ENCODE data around the gene KIN.
"Not testable (repeated sequence)": the region's sequence is repeated elsewhere in the genome, so short reads cannot be mapped to it uniquely, and the experiment has no call there.

The KIN gene

DNA sequence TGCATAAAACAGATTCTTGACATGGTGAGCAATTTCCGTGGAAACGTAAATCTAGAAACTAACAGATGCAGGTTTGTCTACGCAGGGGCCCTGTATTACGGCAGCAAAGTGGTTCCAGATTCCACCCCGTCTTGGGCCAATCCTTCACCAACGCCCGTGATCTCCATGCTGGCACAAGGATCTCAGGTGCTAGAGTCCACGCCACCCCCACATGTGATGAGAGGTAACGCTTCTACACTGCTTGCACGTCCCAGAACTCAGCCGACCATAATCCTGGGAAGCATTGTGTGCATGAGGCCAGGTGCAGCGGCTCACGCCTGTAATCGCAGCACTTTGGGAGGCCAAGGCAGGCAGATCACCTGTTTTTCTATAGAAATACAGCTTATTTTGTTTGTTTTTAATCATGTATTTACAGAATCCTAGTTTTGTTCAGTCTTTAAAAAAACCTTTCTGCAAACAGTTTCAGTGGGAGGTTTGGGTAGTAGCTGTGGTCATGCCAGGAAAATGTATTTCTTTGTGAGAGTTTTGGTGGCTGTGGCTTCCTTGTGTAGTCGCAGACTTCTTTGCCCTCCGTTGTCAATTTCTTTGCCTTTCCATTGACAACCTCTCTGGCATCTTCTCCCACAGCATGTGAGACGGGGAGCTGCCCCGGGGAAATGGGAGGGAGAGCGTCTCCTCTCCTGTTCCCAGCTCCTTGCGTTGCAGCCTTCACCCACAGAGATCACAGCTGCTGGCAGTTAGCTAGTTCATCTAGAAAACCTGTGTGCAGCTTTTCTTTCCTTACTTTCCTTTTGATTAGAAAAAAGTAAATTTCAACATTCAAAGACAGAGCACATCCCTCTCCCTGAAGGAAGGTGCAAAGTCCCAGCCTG, 49.0 kb downstream of the KIN start:
- DNase-seq (ENCODE audit: low read depth in 2 of 2, low spot score in 1 of 2), result no peak

DNA sequence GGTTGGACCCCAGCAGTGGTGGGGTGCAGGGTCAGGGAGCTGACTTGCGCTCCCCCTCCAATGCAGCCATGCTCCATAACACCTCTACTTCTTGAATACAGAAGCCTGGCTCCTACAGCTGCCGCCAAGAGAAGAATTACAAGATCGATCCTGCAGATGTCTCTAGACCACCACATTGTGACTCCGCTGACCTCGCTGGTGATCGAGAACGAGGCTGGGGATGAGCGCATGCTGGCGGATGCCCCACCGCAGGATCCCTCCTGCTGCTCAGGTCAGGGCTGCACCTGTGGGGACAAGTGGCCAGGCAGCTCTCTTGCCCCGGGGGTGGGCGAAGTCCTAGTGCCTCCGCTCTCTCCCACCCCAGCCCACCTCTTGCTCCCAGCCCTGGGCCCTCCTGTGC, 53.0 kb downstream of the KIN start:
- DNase-seq (ENCODE audit: low read depth in 2 of 2, low spot score in 1 of 2), result no peak

DNA sequence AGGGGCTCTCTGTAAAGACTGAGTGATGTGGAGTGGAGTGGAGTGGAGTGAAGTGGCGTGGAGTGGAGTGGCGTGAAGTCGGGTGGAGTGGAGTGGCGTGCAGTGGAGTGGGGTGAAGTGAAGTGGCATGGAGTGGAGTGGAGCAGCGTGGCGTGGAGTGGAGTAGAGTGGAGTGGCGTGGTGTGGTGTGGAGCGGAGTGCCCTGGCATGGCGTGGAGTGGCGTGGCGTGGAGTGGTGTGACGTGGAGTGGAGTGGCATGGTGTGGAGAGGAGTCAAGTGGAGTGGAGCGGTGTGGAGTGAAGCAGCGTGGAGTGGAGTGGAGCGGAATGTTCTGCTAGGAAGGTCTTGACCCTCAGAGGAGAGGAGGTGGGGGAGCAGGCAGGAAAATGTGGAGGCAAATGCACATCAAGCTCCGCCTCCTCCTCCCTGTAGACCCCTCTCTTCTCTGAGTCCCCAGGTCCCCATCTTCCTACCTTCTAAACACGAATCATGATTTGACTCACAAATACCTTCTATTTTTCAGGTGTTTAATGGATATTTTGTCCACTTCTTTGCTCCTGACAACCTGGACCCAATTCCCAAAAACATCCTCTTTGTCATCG, 64.8 kb downstream of the KIN start:
- DNase-seq (ENCODE audit: low read depth in 2 of 2, low spot score in 1 of 2), result no peak

DNA sequence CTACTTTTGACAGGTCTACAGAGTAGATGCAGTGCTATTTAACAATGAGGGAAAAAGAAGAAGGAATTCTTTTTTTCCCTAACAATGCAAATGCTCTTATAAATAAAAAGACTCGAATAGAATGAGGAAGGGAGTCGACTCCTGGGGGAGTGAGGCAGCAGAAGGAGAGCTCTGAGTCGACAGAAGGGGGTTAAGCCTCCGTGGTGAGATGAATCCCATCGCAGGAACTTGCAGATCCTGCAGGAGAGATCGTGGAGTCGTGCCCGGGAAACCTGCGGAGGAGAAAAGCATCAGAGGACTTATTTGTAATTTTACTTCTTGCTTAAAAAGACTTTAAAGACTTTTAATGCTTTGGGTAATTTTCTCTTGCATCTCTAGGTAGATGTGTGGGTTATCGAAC, 67.3 kb downstream of the KIN start:
- DNase-seq (ENCODE audit: low read depth in 2 of 2, low spot score in 1 of 2), result no peak

DNA sequence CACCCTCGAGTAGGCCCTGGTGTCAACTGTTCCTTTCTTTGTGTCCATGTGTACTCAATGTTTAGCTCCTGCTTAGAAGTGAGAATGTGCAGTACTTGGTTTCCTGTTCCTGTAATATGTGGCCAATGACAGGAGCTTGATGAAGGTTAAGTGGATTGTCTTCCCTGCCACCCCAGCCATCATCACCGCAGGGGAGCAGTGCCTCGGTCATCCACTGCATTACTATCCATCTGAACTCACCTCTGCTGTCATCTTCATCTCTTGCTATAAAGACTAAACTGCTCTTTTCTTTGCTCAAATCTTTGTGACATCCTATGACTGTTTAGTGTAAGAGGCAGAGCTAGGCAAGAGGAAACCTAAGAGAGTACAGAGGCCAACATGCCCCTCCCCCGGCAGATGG, 69.1 kb downstream of the KIN start:
- DNase-seq (ENCODE audit: low read depth in 2 of 2, low spot score in 1 of 2), result no peak

DNA sequence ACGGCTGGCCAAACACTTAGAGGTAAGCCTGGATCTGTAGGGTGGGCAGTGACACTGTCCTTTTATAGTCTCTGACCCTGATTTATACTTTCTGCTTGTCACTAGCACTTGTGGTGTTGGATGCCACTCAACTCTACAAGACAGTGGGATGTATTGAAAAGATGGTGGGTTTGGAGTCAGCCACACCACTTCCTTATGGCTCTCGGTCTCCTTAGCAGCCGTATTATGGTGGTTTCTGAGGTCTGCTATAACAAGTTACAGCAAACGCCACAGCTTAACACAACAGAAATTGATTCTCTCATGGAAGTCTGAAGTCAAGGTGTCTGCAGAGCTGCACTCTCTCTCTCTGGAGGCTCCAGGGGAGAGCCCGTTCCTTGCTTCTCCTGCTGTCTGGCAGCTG, 70.0 kb downstream of the KIN start:
- no peak for DNase-seq (ENCODE audit: low read depth in 2 of 2, low spot score in 1 of 2)

DNA sequence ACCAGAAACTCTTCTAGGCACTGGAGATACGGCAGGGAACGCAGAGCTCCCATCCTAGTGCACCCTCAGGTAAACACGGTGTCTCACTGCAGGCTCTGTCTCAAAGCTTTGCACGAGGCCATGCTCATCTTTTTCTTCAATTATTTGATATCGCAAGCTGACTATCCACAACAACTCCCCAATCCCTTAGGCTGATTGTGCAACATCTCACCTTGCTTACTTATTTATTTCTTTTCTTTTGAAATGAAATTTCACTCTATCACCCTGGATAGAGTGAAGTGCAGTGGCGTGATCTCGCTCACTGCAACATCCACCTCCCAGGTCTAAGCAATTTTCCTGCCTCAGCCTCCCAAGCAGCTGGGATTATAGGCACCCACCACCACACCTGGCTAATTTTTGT, 72.3 kb downstream of the KIN start:
- DNase-seq (ENCODE audit: low read depth in 2 of 2, low spot score in 1 of 2), result no peak

DNA sequence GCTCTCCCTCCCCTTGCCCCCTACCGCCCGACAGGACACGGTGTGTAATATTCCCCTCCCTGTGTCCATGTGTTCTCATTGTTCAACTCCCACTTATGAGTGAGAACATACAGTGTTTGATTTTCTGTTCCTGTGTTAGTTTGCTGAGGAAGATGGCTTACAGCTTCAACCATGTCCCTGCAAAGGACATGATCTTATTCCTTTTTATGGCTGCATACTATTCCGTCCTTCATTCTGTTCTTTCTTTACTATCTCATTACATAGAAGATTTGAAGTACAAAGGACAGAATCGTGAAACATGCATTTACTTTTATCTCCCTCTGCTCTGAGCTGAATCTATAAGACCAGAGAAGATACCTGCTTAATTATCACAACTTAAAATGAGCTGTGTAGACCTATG, 76.7 kb downstream of the KIN start:
- not testable (repeated sequence) for DNase-seq (ENCODE audit: low read depth in 2 of 2, low spot score in 1 of 2)

DNA sequence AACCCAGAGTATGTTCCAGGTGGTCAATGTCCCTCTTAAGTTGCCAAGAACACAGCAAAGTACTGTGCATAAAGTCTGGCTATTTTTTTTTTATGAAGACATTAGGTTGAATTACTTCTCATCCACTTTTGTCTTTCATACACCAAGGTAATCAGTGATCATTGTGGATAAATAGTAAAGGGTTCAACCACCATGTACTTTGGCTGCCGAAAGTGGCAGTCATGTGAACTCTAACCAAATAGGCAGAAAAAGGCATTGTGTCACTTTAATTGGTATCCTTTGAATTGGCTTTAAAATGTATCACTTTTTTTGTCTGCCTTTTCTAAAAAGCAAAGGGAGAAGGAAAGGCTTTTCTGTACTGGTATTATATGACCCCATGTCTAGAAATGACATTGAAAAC, 77.3 kb downstream of the KIN start:
- no peak for DNase-seq (ENCODE audit: low read depth in 2 of 2, low spot score in 1 of 2)

DNA sequence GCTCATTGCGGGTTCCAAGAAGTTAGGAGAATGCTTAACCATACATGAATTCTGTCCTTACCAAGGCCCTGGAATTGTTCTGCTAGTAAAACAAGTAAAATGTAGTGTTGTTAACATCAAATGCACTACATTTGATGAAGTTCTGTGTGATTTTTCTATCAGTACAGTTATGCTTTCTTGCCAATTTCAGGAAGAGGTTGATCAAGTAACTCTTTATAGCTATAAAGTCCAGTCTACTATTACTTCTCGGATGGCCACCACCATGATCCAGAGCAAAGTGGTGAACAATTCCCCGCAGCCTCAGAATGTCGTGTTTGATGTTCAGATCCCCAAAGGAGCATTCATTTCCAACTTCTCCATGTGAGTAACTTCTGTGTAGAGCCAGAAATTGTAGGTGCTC, 79.0 kb downstream of the KIN start:
- DNase-seq (ENCODE audit: low read depth in 2 of 2, low spot score in 1 of 2), result no peak

DNA sequence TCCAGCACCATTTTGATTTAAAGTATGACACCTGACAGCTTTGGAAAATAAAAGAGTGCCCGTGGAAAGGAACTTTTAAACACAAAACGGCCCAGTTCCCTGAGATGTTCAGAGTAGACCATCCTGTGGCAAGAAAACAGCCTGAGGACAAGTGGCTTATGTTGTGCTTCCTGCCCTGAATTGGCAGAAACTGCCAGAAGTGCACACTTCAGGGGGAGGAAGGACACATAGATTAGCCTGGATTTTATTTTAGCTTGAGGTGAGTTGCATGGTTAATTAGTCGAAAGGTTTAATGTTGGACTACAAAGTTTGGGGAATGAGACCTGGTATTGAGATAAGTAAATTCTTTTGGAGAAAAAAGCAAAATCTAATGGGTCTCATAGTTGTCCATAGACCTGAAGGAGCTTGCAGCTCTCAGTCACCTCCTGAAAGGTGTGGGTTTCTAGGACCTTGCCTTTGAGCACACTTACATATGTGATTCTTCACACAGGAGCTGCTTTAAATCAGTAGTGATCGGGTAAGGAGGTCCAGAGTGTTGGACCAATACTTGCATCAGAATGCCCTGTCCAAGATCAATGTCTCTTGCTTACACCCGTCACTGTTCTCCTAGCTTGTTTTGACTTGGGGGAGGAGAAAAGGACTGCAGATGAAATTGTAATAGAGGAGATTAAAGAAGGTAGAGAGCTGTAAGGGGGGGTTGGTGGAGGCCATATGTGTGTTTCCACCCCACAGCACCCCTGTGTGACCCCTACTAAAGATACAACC, 79.8 kb downstream of the KIN start:
- DNase-seq (ENCODE audit: low read depth in 2 of 2, low spot score in 1 of 2), result no peak

DNA sequence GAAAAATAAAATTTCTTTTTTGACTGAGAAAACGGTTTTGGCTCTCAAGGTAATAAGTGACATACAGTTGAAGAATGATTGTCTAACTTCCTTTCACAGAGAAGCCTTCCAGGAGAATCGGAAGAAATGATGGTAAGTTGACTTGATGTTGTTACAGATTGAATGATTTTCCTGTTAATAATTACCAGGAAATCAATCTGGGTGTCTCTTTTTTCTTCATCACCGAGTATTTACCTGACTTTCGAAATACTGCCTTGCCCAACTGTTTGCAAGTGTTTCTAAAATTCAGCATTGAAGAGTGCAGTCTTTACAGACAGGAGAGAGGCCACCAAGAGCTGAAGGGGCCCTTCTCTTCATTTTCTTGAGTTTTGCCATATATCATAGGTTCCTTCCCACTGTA, 80.7 kb downstream of the KIN start:
- DNase-seq (ENCODE audit: low read depth in 2 of 2, low spot score in 1 of 2), result no peak

DNA sequence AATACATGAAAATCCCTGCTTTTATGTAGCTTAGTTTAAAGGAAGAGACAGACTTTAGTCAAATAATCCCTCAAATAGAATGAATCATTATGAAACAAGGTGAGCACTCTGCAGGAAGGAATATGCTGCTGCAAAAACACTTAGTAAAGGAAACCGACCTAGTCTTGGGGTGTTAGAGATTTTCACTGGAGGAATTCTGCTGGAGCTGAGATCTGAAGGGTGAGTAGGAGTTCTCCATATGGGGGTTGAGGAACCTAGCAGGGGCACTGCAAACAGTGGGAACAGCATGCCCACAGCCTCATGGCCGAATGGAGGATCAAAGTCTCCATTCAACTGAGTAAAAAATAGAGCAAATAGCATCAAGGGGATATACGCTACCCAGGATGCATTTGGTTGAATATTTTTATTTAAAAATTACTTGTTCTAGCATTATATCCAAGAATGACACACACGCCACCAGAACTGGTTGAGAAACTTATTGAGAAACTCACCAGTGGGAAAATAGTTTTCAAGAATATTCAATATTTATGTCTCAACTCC, 81.2 kb downstream of the KIN start:
- DNase-seq (ENCODE audit: low read depth in 2 of 2, low spot score in 1 of 2), result no peak

DNA sequence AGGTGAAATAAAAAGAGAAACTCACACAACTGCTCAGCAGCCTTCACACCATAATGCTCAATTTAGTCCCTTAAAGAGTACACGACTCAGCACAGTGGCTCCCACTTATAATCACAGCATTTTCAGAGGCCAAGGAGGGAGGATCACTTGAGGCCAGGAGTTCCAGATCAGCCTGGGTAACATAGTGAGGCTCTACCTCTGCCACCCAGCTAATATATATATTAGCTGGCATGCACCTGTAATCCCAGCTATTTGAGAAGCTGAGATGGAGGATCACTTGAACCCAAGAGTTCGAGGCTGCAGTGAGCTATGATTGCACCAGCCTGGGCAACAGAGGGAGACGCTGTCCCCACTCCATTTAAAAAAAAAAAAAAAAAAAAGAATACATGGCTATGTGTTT, 82.5 kb downstream of the KIN start:
- DNase-seq (ENCODE audit: low read depth in 2 of 2, low spot score in 1 of 2), result no peak

DNA sequence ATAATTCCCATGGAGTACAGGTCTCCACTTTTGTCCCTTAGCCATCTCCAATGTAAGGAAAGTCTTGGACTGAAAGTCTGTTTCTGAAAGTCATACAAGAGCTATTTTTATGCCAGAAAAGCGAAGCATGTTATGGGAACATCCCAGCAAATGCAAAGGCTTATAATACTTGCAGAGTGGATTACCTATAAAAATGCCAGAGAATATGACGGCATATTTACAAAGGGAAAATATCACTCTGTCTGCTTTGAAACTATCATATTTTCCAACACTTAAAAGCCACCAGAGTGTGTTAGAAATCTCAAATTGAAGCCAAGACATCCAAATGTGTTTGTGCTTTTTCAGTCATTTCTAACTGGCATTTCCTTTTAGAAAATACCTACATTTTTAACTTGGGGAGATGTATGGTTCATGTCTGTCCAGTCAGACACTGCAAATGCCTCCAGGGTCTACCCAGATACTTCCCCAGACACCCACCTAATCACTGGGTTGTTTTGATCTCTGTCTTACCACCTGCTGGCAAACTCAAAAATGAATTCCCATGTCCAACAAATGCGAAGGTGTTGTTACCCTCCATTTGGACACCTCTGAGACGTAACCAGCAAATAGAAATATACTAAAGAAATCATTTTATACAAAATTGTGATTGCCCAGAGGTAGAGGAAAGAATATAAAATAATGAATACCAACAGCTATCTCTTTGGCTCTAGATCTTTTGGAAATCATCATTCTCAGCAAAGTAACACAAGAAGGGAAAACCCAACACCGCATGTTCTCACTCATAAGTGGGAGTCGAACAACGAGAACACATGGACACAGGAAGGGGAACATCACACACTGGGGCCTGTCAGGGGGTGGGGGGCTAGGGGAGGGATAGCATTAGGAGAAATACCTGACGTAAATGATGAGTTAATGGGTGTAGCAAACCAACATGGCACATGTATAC, 83.4 kb downstream of the KIN start:
- no peak for DNase-seq (ENCODE audit: low read depth in 2 of 2, low spot score in 1 of 2)

DNA sequence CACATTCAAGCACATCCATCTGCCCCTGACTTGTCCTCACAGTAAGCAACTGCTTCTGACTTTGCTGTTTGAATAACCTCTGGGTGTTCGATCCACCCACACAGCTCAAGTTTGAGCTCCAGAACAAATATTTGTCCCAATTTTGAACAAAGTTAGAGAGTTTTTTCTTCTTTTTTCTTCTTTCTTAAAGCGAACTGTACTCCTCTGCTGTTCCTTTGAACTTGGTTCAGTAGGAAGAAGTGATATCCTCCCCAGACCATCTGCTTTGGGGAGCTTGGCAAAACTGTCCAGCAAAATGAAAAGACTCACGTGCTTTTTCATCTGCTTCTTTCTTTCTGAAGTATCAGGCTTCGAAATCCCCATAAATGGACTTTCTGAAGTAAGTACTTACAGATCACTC, 84.7 kb downstream of the KIN start, which contains the start of gene ITIH2:
TSS of gene ITIH2 (plus strand) at position 177 of the 400 bp plus-strand sequence. CDS start at position 296, 119 bp downstream.
- no peak for DNase-seq (ENCODE audit: low read depth in 2 of 2, low spot score in 1 of 2)

DNA sequence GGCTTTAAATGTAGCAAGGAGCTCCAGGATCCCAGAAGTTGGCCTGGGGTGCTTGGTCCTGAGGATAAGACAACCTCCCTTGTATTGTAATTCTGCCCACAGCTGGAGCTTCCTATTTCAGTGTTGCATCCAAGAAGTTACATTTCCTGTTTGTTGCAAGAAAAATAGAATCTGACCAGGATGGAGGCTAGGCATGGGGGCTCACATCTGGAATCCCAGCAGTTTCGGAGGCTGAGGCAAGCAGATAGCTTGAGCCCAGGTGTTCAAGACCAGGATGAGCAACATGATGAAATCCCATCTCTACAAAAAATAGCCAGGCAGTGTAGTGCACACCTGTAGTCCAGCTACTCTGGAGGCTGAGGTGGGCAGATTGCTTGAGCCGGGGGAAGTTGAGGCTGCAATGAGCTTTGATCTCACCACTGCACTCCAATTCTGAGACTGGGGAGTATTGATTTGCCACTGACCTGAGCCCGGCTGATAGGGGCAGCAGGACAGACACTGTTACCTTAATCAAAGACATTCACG, 85.4 kb downstream of the KIN start:
- no peak for DNase-seq (ENCODE audit: low read depth in 2 of 2, low spot score in 1 of 2)

DNA sequence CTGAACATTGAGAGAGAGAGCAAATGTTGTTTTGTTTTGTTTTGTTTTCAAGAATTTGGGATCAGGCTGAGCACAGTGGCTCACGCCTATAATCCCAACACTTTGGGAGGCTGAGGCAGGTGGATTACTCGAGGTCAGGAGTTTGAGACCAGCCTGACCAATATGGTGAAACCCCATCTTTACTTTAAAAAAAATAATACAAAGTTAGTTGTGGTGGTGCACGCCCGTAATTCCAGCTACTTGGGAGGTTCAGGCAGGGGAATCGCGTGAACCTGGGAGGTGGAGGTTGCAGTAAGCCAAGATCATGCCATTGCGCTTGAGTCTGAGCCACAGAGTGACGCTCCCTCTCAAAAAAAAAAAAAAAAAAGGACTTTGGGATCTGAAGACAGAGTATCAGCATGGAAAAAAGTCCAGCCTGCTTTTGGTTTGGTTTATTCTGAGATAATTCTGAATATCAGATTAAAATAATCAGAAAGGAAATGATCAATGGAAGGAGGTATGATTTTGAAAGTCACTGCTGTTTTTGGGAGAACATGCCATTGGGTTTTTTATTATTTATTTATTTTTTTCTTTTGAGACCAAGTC, 86.5 kb downstream of the KIN start:
- no peak for DNase-seq (ENCODE audit: low read depth in 2 of 2, low spot score in 1 of 2)
